Endothelial cell of umbilical vein (primary cell): ENCODE data around the gene NPAT. TPM values are rescaled to one million over a fixed set of nuclear protein-coding genes. Genes with fewer than 3 reads are reported as not detected.
A peak's percentile ranks its signal among the peaks of the same experiment; 100 is the strongest.

Source experiments
- BruUV-seq: library from RNA; stranded (reverse); fragments of 400-500 nt; replicated peaks from 2 replicates; lab custom pipeline; 2021; lab: Mats Ljungman, UMichigan
- CTCF ChIA-PET: fragments of 300-600, 350-600 bp; sonication (Branson Sonifier 250); formaldehyde crosslinking; loops from one replicate; lab custom pipeline; 2021; ENCODE audit warnings: antibody characterized with exemption, inconsistent platforms; lab: Charles Lee
- POLR2A ChIA-PET: fragments of 300-600, 350-600 bp; sonication (Branson Sonifier 250); formaldehyde crosslinking; loops from one replicate; lab custom pipeline; 2021; ENCODE audit warnings: antibody characterized with exemption, inconsistent platforms; lab: Charles Lee
- DNase-seq: peaks from one replicate; pipeline ENCODE4 v3.0.0-alpha.2; 2011; ENCODE audit warnings: low read depth, low spot score
- FAIRE-seq: peaks from 2 replicates; lab custom pipeline; 2011; peaks lifted over from hg19 to GRCh38; lab: Jason Lieb, UNC
- H2AFZ ChIP-seq: 2 replicates; pipeline ENCODE4 v1.6.0; 2012; ENCODE audit warnings: low read depth, low read length, control low read depth, inconsistent platforms
- H3K27ac ChIP-seq: 2 replicates; pipeline ENCODE4 v1.5.1; 2011; ENCODE audit warnings: low read depth, mild to moderate bottlenecking, control low read depth, low read length, moderate library complexity; ENCODE audit not compliant: insufficient read depth
- H3K27me3 ChIP-seq, 2 experiments: 2 replicates each; pipeline versions ENCODE4 v1.6.0 to v1.6.1; 2011; ENCODE audit warnings: low read length in 2 of 2, mixed read lengths in 1 of 2; ENCODE audit not compliant: control insufficient read depth in 2 of 2, insufficient read depth in 2 of 2
- H3K36me3 ChIP-seq, 2 experiments: 2 replicates in 1 of 2; 3 replicates in 1 of 2; pipeline ENCODE4 v1.5.1; 2011; ENCODE audit warnings: low read length in 2 of 2, mild to moderate bottlenecking in 1 of 2, moderate library complexity in 1 of 2; ENCODE audit not compliant: control insufficient read depth in 2 of 2, insufficient read depth in 2 of 2; ENCODE audit errors: extremely low read depth in 1 of 2
- H3K4me1 ChIP-seq: 3 replicates; pipeline ENCODE4 v1.5.1; 2011; ENCODE audit warnings: mild to moderate bottlenecking, low read length; ENCODE audit not compliant: control insufficient read depth, insufficient read depth; ENCODE audit errors: extremely low read depth
- H3K4me2 ChIP-seq: 2 replicates; pipeline ENCODE4 v1.6.1; 2011; ENCODE audit warnings: low read length, control low read depth, mixed read lengths; ENCODE audit not compliant: insufficient read depth
- H3K4me3 ChIP-seq, 3 experiments: fragments of 200-600 bp in 1 of 3; sonication (generic), shearing (Covaris generic) in 1 of 3; replicated peaks in 1 of 3; 2 replicates each; pipeline ENCODE4 v1.5.1; 2011 to 2016; ENCODE audit warnings: control low read depth in 3 of 3, low read length in 3 of 3, mild to moderate bottlenecking in 2 of 3, inconsistent platforms in 1 of 3, low read depth in 1 of 3, moderate library complexity in 1 of 3; ENCODE audit not compliant: insufficient read depth in 1 of 3
- H3K79me2 ChIP-seq: 2 replicates; pipeline ENCODE4 v1.6.0; 2012; ENCODE audit warnings: low read length, inconsistent platforms; ENCODE audit not compliant: control insufficient read depth, insufficient read depth
- H3K9ac ChIP-seq: replicated peaks from 2 replicates; pipeline ENCODE3; 2011; ENCODE audit warnings: low read length, control low read depth; ENCODE audit not compliant: insufficient read depth; ENCODE audit errors: extremely low read depth
- H3K9me1 ChIP-seq: replicated peaks from 3 replicates; pipeline ENCODE4 v1.6.0; 2011; ENCODE audit warnings: mild to moderate bottlenecking, low read length; ENCODE audit not compliant: control insufficient read depth, insufficient read depth; ENCODE audit errors: extremely low read depth
- H3K9me3 ChIP-seq: replicated peaks from 2 replicates; pipeline ENCODE4 v1.5.1; 2012; ENCODE audit warnings: low read length, inconsistent platforms; ENCODE audit not compliant: control insufficient read depth, insufficient read depth
- H4K20me1 ChIP-seq: replicated peaks from 2 replicates; pipeline ENCODE3; 2011; ENCODE audit warnings: mild to moderate bottlenecking, low read length; ENCODE audit not compliant: control insufficient read depth, insufficient read depth; ENCODE audit errors: extremely low read depth
- GATA2 ChIP-seq: IDR thresholded peaks from 2 replicates; pipeline ENCODE4 v1.7.0; 2011; ENCODE audit warnings: low read depth, mild to moderate bottlenecking, moderate library complexity, mixed read lengths, low read length; ENCODE audit not compliant: insufficient read length, insufficient read depth
- MAX ChIP-seq: IDR thresholded peaks from 2 replicates; pipeline ENCODE4 v1.6.1; 2011; ENCODE audit not compliant: insufficient read depth, insufficient read length
- MYC ChIP-seq: IDR thresholded peaks from one replicate; pipeline ENCODE4 v1.6.1; 2011; ENCODE audit warnings: mild to moderate bottlenecking, low read depth, low read length
- POLR2A ChIP-seq: IDR thresholded peaks from 2 replicates; pipeline ENCODE4 v1.6.1; 2012; ENCODE audit warnings: low read depth, mild to moderate bottlenecking, control low read depth, low read length
- POLR2AphosphoS5 ChIP-seq: IDR thresholded peaks from 2 replicates; pipeline ENCODE4 v1.6.1; 2012; ENCODE audit warnings: low read depth, mild to moderate bottlenecking, control low read depth, low read length, moderate library complexity; ENCODE audit not compliant: insufficient read depth
- dilution Hi-C: fragments of 300-500 bp; cut with MboI; formaldehyde crosslinking; loops from one replicate; pipeline ENCODE4 v1.15.0; 2019; ENCODE audit warnings: low sequenced_read_pairs; ENCODE audit not compliant: extremely low pct_ligation_motif_present
- intact Hi-C: fragments of 100-400 bp; cut with micrococcal nuclease; formaldehyde crosslinking; loops from one replicate; pipeline ENCODE4 v1.10.0; 2022
- polyA plus RNA-seq, 4 experiments: library from polyadenylated mRNA; depleted of rRNA in 3 of 4; stranded (reverse) in 3 of 4; unstranded in 1 of 4; fragments of >200 nt; gene quantifications; 2 replicates each; pipeline versions ENCODE4 v1.2.1 to v1.2.3, GENCODE V29; 2011 to 2012; ENCODE audit warnings: missing spikeins in 1 of 4
- total RNA-seq: library from RNA; stranded (reverse); gene quantifications from 2 replicates; pipeline ENCODE4 v1.2.3, GENCODE V29; 2021

Gene NPAT
- total and polyA plus RNA-seq, 2 donors (not counting 3 experiments of a cell fraction or from before 2014, with no cell fraction given): 4.4 to 19.0 TPM

GRCh38 chr11:108221371-108221770 is 1.1 kb downstream of the NPAT start:
- Histone ChIP-seq H3K4me3 (peak overlapping the region; percentile 37 to 88 (median 54)), H3K27ac (peak overlapping the region; percentile 85), H2AFZ (peak overlapping the region; percentile 13), H3K9ac (peak overlapping the region; percentile 97), H3K4me1 (peaks cover 27% of the 10 kb centered on the region), H3K9me1 (no peaks in the 10 kb centered on the region), H3K4me2 (peak overlapping the region; percentile 92), H3K36me3 (no peaks in the 10 kb centered on the region), H3K79me2 (peaks cover 82% of the 10 kb centered on the region), H4K20me1 (peaks cover under 1% of the 10 kb centered on the region), H3K27me3 (no peaks in the 10 kb centered on the region), H3K9me3 (no peaks in the 10 kb centered on the region)
- dilution Hi-C loops (no loop called here), intact Hi-C loops (loop anchor here (5.0 to 10.0 kb wide), 4 partner anchors 101 to 511 kb away; partner anchors contain the start of gene EXPH5)
- ChIA-PET POLR2A (no interaction called here), CTCF (interaction anchor here (1.1 to 2.6 kb wide), 4 partner anchors 31 to 427 kb away, joined by 3 to 15 read pairs (median 4); no protein-coding TSS in a partner anchor)
- FAIRE-seq (no peak), DNase-seq (peak; percentile 79)
- TF ChIP-seq POLR2A (peak; percentile 41), POLR2AphosphoS5 (no peak)
- no TSS peak for BruUV-seq

- BruUV-seq: no TSS peak
- H3K9me1 ChIP-seq: no peaks in the 10 kb centered on the region
- H3K4me1 ChIP-seq: peaks cover 27% of the 10 kb centered on the region
- no peaks in the 10 kb centered on the region for H3K9me3 ChIP-seq
- TF ChIP-seq MYC (no peak), GATA2 (peak; percentile 49), MAX (no peak)
- ChIA-PET POLR2A (no interaction called here), CTCF (interaction anchor here (2.6 kb wide), 1 partner anchor 103 kb away, joined by 15 read pairs; no protein-coding TSS in a partner anchor)
- no peaks in the 10 kb centered on the region for H3K36me3 ChIP-seq
- DNase-seq: no peak
- peak; percentile 62 for FAIRE-seq
- peaks cover 83% of the 10 kb centered on the region for H3K79me2 ChIP-seq
- peak overlapping the region; percentile 92 for H3K4me2 ChIP-seq
- dilution Hi-C loops: no loop called here
- H3K27me3 ChIP-seq: no peaks in the 10 kb centered on the region
- H2AFZ ChIP-seq: peak overlapping the region; percentile 6
- intact Hi-C loops: loop anchor here (5.0 to 10.0 kb wide), 4 partner anchors 101 to 511 kb away; partner anchors contain the start of gene EXPH5
- H3K27ac ChIP-seq: peak overlapping the region; percentile 85
- H3K4me3 ChIP-seq: peak overlapping the region; percentile 37 to 88 (median 54)
- H3K9ac ChIP-seq: peak overlapping the region; percentile 97
- peaks cover 4% of the 10 kb centered on the region for H4K20me1 ChIP-seq
Observed at GRCh38 chr11:108220721-108221336, 1.6 kb downstream of the NPAT start.
